Dermis blood vessel endothelial cell (primary cell): Measurements from ENCODE around the gene MGMT. TPM values are rescaled to one million over a fixed set of nuclear protein-coding genes. Genes with fewer than 3 reads are reported as not detected.
A peak's percentile ranks its signal among the peaks of the same experiment; 100 is the strongest.

ENCODE experiments used
- DNase-seq: peaks from one replicate; pipeline ENCODE4 v3.0.0; 2010
- total RNA-seq: library from RNA; depleted of rRNA; stranded (reverse); fragments of >200 nt; gene quantifications from 2 replicates; pipeline ENCODE4 v1.2.3, GENCODE V29; 2014

The MGMT gene
- total RNA-seq, 1 donor from 2014 or later: 39.7 TPM

DNA sequence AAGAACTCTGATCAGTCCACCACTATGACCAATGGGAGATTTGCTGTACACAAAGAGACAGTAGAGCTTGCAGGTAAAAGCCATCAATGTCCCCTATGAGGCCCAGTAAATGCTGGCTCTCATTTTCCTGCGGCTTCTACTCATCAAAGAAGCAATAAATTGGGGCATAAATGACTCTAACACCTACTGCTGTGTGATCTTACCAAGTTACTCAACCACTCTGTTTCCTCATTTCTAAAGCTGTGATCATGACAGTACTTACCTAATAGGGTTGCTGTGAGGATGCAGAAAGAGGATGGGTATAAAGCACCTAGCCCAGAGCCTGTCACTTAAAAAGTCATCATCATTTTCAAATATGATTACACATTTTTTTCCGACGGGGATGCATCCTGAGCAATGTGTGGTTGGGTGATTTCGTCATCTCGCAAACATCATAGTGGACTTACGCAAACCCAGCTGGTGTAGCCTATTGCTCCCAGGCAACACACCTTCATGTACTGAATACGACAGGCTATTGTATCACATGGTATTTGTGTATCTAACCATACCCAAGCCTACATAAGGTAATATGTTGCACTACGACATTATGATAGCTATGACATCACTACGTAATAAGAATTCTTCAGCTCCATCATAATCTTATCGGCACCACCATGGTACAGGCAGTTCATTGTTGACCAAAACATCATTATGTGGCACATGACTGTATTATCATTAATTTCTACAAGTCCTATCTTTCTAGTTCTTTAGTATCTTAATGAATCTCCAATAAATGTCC is 7.1 kb upstream of the MGMT start:
- DNase-seq: no peak

DNA sequence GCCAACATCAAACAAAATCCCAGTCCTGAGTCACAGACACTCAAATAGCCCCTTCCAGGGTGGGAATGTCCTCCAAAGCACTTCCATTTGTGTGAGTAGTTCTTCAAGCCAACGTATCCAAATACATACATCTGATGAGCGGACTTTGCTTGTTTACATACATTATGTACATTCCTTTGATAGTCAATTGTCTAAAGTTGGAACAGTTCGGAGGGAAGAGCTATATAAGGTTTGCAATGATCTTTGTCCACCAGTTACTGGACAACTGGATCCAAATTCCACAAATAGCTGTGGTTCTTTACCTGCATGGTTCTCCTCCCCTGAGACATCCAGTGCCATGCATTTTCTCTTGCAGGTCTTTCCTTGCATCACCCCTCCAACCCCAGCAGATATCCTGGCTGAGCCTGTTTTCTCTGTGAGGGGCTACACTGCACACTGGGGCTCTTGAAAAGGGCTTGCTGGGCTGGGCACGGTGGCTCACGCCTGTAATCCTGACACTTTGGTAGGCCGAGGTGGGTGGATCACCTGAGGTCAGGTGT is 4.7 kb upstream of the MGMT start:
- no peak for DNase-seq

DNA sequence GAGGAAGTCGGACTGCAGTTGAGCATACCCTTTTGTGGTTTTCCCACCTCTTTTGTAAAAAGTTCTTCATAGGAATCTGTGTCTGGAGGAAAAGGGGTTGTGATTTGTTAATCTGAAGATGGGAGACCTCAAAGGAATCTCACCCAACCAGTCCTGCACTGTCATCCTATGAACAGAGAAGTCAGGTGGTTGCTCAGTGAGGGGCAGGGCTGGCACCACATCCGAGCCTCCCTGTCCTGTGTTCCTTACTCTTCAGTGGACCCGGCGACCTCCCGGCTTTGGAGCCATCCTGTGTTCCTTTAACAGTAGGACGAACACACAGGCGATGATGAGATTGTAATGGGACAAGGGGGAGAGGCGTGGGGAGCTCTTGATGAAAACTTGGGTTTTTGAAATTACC is 2.8 kb upstream of the MGMT start:
- DNase-seq: no peak

DNA sequence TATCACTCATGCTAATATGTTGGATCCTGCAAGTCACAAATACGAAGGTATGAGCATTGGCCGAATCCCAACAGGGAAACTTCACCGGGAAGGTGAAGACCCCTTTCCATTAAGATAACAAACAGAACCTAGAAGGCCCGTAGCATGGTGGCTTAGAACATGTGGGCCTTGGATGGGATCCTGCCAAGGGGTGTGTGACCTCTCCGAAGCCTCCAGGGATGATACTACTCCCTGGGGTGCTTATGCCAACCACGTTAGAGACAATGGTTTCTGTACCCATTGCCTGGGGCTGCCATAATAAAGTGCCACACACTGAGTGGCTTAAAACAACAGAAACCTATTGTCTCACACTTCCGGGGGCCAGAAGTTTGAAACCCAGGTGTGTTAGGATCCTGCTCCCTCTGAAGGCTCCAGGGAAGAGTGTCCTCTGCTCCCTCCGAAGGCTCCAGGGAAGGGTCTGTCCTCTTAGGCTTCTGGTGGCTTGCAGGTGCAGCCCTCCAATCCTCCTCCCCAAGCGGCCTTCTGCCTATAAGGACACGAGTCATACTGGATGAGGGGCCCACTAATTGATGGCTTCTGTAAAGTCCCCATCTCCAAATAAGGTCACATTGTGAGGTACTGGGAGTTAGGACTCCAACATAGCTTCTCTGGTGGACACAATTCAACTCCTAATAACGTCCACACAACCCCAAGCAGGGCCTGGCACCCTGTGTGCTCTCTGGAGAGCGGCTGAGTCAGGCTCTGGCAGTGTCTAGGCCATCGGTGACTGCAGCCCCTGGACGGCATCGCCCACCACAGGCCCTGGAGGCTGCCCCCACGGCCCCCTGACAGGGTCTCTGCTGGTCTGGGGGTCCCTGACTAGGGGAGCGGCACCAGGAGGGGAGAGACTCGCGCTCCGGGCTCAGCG is 992 bp upstream of the MGMT start:
- DNase-seq: peak; percentile 7

DNA sequence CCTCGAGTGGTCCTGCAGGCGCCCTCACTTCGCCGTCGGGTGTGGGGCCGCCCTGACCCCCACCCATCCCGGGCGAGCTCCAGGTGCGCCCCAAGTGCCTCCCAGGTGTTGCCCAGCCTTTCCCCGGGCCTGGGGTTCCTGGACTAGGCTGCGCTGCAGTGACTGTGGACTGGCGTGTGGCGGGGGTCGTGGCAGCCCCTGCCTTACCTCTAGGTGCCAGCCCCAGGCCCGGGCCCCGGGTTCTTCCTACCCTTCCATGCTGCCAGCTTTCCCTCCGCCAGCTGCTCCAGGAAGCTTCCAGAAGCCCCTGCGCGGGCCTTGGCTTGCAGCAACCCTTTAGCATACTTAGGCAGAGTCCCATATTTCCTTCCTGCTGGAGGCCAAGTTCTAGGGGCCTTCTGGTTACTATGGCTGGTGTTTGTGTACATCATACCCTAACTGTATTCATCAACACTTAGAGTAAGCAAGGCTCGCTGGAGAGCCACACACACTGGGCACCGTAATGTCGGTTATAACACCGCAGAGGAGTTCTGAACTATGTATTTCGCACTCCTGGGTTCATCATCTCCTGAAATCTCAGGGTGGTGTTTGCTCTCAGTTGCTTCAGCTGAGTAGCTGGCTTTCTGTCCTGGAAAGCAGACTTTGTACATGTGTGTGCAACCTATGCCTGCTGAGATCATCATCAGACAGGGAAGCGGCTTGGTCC is 471 bp downstream of the MGMT start:
- DNase-seq: peak; percentile 54

DNA sequence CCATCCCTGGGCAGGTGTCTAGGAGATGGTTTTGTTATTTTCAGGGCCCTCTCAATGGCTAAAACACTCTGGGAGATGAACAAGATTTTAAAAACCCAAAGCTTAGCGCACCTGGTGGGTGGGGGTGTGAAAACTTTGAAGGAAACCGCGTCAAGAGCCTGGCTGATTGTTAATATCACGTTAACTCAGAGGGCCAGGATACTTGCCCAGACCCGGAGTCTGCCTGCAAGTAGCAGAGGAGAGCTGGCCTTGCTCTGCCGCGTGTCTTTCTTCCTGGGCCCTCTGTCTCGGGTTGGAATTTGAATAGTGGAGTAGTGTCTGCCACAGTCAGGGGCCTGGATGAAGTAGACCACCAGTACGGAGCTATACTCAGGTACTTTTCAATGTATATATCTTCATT is 1.1 kb downstream of the MGMT start:
- no peak for DNase-seq

DNA sequence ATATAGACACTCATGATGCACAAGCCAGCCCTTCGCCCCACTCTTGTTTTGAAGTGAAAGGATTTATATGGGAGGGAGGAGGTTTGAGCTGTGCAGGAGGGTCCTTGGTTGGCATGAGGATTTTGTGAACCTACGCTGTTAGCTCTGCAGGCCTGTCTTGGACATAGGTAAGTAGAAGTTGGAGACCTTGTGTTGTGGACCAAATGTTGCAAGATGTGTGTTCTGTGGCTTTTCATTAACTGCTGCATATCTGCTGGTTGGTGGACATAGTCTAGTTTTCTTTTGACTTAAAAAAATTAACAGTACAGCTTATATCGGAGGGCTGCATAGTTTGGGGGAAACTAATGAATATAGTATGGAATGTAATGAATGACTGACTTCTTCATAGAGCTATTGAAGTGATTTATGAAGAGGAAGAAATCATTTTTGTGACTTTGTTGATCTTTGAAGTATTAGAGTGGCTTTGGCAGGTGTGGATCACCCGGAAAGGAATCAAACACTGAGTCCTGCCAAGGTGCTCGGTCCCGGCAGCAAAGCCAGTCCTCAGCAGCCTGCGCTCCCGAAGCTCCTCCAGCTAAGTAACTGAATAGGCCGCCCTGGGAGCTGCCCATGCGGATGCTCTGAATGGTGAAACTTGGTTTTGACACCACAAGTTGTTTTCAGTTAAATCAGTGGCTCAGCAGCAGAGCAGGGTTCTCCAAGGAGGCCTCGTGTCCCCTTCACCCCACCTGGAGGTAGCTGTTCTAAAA is 3.2 kb downstream of the MGMT start:
- DNase-seq: no peak

DNA sequence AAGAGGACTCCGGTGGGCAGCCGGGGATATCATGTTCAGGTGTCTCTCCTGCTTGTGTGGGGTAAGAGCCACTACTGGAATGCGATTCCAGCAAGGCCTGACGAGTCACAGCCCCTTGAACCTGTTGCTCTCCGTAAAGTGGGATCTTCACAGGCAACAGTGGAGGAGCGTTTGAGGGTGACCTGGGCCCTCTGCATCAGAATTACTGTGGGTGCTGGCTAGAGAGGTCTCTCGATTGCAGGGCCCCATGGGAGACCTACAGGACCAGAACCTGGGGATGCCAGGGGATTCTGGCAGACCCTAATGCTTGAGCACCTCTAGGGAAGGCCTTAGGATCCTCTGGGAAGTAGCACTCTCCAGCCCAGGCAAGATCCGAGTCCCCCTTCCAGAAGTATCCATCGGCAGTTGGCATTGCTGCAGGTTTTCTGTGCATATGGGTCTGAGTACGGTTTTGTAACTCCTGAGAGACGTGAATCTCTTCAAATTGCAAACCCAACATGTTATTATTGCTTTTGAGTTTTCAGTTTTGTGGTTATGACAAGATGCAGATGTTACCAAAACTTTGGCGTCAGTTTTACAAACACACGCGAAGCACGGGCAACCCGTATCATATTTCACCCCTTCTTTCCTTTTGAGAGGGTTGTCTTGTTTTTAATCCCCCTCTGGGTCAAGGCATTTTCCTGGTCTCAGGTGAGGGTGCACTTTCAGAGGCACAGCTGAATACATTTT is 4.6 kb downstream of the MGMT start:
- no peak for DNase-seq

DNA sequence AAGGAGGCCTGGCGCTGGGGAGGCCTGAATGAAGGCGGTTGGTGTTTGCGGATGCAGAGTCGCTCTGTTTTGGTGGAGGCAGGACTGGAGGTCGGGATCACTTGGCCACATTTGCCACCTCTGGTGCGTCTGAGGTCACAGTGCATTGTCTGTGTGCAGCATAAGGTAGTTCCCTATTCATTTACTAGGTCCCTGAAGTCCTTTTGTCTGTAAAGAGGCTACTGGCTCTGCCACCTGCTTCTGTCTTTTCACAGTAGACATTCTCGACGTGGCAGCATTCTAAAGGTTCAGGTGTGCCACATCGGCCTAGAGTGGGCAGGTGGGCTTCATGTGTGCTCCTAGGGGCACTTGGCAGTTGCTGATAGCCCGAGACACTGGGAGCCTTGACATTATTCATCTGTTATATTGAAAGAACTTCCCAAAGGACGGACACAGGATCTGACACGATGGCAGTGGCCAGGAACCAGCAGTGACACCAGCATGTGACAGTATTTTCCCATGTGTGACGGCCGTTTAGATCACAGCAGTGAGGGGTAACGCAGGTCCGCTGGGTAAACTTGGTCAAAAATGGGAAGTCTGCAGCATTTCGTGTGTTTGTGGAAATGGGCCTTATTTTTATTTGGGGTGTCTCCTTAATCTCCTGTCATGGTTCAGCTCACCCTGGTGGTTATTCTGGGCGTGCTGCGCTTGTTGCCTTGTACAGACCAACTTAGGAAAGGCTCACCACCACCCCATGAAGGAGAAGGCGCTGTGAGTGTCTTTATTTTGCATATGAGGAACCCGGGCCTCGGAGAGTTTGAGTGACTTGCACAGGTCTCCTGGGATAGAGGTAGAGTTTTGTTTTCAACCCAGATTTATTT is 5.9 kb downstream of the MGMT start:
- no peak for DNase-seq

DNA sequence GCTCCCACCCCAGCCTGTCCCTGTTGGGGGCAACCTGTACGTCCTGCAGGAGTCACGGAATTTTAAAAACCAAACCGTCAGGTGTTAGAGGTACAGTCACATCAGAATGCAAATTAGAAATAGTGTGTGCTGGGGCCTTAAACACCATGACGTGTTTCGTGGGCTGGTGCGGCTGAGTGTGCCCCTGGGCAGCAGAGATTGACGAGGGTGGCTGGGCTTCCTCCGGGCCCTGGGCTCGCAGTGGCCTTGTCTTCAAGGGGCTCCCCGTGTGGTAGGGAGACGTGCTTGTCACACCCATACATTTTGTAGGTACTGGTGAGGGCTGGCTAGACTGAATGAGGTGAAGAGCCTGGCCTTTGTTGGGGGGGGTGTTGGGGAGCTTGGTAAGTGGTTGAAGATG is 7.6 kb downstream of the MGMT start:
- no peak for DNase-seq

DNA sequence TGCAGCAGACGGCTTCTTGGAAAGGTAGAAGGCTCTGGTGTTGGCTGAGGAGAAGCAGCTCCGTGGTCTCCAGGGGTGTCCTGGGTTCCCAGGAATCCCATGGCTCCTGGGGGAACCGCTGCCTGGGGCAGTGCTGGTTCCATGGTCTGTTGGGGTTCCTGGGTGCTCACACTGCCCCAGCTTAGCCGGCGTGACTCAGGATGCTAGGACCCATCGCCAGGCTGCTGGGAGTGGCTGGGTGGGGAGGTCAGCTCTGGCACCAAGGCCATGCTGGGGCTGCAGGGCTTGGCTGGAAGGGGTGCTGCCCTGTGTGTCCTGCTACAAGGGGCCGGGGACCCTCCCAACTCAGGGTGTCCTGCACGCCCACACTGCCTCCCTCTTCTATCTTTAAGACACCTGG is 9.4 kb downstream of the MGMT start:
- no peak for DNase-seq

DNA sequence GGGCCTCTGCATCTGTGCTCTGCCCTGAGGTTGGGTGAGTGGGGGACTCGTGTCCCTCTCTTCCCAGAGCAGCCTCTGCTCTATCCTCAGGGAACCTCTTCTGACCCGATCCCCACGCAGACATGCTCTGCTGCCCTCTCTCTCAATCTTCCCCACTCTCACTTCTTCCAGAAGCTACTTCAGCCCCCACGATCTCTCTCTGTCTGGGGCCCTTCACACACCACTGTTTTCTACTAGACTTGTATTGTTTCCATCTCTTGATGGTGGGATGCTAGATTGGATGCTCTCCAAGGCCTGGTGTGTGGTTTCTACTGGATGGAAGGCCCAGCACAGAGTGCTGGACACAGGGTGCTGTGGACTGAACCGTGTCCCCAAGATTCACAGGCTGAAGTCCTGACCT is 10.0 kb downstream of the MGMT start:
- DNase-seq: no peak

DNA sequence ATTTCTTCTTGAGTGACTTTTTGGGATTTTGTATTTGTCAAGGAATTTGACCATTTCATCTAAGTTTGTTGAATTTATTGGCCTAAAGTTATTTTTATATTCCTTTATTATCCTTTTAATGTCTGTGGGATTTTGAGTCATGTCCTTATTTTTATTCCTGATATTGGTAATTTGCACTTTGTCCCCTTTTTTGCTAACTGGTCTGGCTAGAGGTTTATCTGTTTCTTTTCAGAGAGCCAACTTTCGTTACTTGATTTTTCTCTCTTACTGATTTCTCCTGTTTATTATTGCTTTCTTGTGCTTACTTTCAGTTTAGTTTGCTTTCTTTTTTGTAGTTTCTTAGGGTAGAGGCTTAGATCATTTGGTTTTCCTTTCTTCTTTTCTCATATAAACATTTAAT is 14.6 kb downstream of the MGMT start:
- DNase-seq: no peak

DNA sequence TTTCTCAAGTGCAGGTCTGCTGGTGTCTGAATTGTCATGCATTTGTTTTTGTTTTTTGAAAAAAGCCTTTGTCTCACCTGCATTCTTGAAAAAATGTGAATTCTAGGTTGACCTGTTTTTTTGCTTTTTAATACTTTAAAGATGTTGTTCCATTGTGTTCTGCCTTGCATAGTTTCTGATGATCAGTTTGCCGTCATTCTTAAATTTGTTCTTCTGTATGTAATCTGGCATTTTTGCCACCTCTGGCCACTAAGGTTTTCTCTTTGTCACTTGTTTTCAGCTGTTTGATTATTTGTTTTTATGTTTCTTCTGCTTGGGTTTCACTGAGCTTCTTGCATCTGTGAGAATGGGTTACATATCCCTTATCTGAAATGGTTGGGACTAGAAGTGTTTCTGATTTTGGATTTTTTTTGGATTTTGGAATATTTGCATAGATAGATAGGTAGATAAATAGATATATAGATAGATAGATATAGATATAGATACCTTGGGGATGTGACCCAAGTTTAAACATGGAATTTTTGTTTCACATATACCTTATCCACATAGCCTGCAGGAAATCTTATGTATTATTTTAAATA is 16.5 kb downstream of the MGMT start:
- DNase-seq: peak; percentile 12

DNA sequence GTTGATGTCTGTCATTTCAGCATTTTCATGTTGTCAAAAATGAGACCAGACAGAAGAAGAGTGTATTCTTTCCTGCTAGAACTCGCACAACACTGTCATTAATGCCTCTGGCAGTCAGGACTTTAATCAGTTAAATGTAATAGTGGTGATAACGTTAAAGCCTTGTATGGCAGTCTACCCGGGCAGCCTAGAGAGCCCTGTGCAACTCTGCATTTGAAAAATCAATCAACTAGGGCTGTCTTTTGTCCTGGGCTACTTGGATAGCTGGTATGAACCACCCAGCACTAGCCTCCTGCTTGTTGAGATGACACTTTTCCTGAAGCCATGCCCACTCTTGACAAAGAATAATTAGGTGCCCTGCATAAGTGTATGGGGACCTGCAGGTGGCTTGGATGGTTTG is 19.8 kb downstream of the MGMT start:
- DNase-seq: no peak

DNA sequence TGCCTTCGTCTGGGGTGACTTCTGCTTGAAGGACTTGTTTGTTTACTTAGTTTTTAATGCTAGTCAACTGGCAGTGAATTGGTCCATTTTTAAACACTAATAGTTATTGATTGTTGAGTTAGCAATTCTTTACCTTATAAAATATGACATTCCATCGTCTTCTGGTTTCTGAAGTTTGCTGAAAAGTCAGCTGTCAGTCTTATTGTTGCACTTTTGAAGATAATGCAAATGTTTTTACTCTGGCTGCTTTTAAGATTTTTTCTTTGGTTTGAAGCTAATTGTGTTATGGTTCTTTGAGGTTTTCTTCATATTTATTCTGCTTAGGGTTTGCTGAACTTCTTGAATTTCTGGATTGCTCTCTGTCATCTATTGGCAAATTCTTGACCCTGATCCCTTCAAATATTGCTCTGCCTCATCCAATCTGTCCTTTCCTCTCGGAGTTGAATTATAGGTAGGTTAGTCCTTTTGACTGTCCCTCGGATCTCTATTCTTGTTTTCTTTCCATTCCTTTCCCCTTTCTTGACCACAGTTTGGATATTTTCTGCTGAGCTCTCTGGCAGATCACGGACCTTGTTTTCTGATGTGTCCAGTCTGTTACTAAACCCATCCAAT is 24.2 kb downstream of the MGMT start:
- DNase-seq: peak; percentile 32

DNA sequence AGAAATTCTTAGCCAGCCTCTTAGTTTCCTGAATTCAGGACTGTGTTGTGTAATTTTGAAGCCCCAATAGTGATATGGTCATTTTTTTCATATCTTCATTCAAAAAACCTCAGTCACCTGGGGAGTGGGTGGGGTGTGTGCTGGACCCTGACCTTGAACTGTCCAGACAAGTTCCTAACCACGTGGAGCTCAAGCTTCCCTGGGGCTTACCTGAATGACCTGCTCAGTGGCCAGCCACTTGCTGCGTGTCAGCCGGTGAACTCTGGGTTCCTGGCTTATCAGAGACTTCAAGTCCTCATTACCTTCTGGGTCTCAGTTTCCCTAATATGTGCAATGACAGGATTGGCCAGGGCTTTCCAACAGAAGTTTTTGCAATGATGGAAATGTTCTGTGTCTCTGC is 27.1 kb downstream of the MGMT start:
- DNase-seq: no peak

DNA sequence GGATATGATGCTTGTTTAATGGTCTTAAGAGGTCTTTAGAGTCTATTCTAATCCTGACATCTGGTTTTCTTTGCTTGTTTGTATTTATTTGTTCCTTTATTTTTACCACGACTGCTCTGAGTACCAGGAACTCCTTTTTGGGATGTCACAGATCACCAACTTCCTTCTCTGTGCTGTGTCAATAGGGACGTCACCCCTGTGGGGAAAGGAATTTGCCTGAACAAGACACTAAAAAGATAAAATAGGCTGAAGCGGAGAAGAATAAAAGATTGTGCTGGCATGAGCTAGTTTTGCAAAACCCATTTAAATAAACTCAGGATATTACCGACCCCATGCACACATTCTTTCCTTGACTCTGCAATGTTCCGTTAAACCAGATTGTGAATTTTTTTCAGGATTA is 27.7 kb downstream of the MGMT start:
- no peak for DNase-seq

DNA sequence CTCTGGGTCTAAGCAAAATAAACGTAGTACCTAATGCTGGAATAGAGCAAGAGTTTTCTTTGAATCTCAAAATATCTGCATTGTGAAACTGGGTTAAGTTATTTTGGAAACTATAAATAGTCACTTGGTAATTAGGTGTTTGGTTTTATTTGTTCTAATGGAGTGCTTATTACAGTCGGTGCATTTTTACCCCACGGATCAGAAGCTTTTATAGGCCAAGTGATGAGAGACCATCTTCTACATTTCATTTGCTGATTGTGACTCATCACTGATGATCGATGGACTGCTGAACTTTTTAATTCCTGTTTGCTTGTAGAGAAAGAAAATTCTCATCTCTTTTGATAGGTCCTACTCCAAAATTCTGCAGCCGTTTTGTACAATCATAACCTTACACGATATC is 28.2 kb downstream of the MGMT start:
- DNase-seq: no peak

DNA sequence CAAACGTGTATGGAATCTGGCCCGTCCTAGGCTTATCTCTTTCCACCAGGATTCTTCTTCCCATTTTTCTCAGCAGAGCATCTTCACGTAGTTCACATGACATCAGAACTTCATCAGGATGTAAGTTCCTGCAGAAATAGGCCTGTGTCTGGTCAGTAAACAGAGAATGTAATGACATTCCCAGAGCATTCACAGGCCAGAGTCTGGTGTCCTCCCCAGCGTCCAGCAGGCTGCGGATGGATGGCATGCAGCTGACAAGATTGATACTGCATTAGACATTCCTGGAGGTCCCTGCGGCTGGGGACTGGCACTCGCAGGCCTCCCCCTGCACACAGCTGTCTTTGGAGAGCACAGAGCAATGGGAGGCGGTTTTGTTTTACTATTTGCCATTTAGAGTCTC is 28.7 kb downstream of the MGMT start:
- DNase-seq: no peak
